Endodermal cell (in vitro differentiated cells): ENCODE measurements around the gene SLC12A8. TPM values are rescaled to one million over a fixed set of nuclear protein-coding genes. Genes with fewer than 3 reads are reported as not detected.
A peak's percentile ranks its signal among the peaks of the same experiment; 100 is the strongest.

Experiments used
- DNase-seq: peaks from one replicate; pipeline ENCODE4 v3.0.0-alpha.2; 2017
- H3K27ac ChIP-seq: 2 replicates; pipeline ENCODE4 v1.5.1; 2013; ENCODE audit warnings: mild to moderate bottlenecking, low read depth, low read length, moderate library complexity
- H3K27me3 ChIP-seq: 2 replicates; pipeline ENCODE4 v1.6.1; 2013; ENCODE audit warnings: mild to moderate bottlenecking, low read length, moderate library complexity; ENCODE audit not compliant: insufficient read depth, control insufficient read depth, poor library complexity, severe bottlenecking
- H3K36me3 ChIP-seq: 2 replicates; pipeline ENCODE4 v1.7.0; 2013; ENCODE audit warnings: mild to moderate bottlenecking, low read length, moderate library complexity; ENCODE audit not compliant: control insufficient read depth, insufficient read depth
- H3K4me1 ChIP-seq: one replicate; pipeline ENCODE4 v1.7.0; 2013; ENCODE audit warnings: low read length; ENCODE audit not compliant: control insufficient read depth, insufficient read depth
- H3K4me3 ChIP-seq: 2 replicates; pipeline ENCODE4 v1.5.1; 2013; ENCODE audit warnings: mild to moderate bottlenecking, low read length, moderate library complexity
- H3K9ac ChIP-seq: 2 replicates; pipeline ENCODE4 v1.6.1; 2013; ENCODE audit warnings: mild to moderate bottlenecking, low read length, moderate library complexity; ENCODE audit not compliant: poor library complexity, severe bottlenecking; ENCODE audit errors: extremely low read depth
- H3K9me3 ChIP-seq: 2 replicates; pipeline ENCODE4 v1.6.1; 2013; ENCODE audit warnings: mild to moderate bottlenecking, low read length, moderate library complexity; ENCODE audit not compliant: control insufficient read depth
- H3K27ac Mint-ChIP-seq: 2 replicates; pipeline ENCODE4 v1.8.0; 2020; ENCODE audit warnings: mixed read lengths
- H3K27me3 Mint-ChIP-seq: 2 replicates; pipeline ENCODE4 v1.8.0; 2021; ENCODE audit warnings: mild to moderate bottlenecking, mixed read lengths; ENCODE audit not compliant: insufficient read depth
- H3K36me3 Mint-ChIP-seq: 2 replicates; pipeline ENCODE4 v1.8.0; 2020; ENCODE audit warnings: low read depth, mixed read lengths
- H3K4me1 Mint-ChIP-seq: 2 replicates; pipeline ENCODE4 v1.8.0; 2020; ENCODE audit warnings: mixed read lengths
- H3K4me3 Mint-ChIP-seq: 2 replicates; pipeline ENCODE4 v1.8.0; 2020; ENCODE audit warnings: mild to moderate bottlenecking, moderate library complexity, mixed read lengths
- H3K9me3 Mint-ChIP-seq: 2 replicates; pipeline ENCODE4 v1.8.0; 2020; ENCODE audit warnings: mild to moderate bottlenecking, mixed read lengths
- CTCF ChIP-seq: fragments of 200-600 bp; sonication (generic); conservative IDR thresholded peaks from 2 replicates; pipeline ENCODE4 v1.5.0; 2021; ENCODE audit warnings: antibody characterized with exemption, mild to moderate bottlenecking
- WGBS, 2 experiments: methylation state at CpG; one replicate each; pipeline versions ENCODE4 v1.1.5 to v1.1.7; 2013; ENCODE audit warnings: missing lambda C conversion rate in 2 of 2, mixed read lengths in 1 of 2; ENCODE audit not compliant: insufficient coverage in 1 of 2, insufficient read length in 1 of 2; 5-methylcytosine and 5-hydroxymethylcytosine counted together
- long read RNA-seq, 4 experiments: library from polyadenylated mRNA in 2 of 4; library from RNA in 1 of 4; library from capped mRNA in 1 of 4; stranded (forward) in 3 of 4; unstranded in 1 of 4; transcript quantifications; one replicate each; pipeline ENCODE4 v2.0.0, GENCODE V29; 2020 to 2021; ENCODE audit warnings: inconsistent platforms in 1 of 4
- polyA plus RNA-seq, 2 experiments: library from polyadenylated mRNA; stranded (reverse); fragments of 50-300 nt; gene quantifications; one replicate each; pipeline ENCODE4 v1.2.3, GENCODE V29; 2013
- total RNA-seq, 2 donors: library from RNA; stranded (reverse); fragmentation: NEBNext Ultra II Directional in 1 of 2; extraction: Animal tissue kit (Norgen Biotek cat#: 25700) in 1 of 2; gene quantifications; 2 replicates in 1 of 2; 3 replicates in 1 of 2; pipeline ENCODE4 v1.2.1, GENCODE V29; 2021

SLC12A8 gene, protein sequence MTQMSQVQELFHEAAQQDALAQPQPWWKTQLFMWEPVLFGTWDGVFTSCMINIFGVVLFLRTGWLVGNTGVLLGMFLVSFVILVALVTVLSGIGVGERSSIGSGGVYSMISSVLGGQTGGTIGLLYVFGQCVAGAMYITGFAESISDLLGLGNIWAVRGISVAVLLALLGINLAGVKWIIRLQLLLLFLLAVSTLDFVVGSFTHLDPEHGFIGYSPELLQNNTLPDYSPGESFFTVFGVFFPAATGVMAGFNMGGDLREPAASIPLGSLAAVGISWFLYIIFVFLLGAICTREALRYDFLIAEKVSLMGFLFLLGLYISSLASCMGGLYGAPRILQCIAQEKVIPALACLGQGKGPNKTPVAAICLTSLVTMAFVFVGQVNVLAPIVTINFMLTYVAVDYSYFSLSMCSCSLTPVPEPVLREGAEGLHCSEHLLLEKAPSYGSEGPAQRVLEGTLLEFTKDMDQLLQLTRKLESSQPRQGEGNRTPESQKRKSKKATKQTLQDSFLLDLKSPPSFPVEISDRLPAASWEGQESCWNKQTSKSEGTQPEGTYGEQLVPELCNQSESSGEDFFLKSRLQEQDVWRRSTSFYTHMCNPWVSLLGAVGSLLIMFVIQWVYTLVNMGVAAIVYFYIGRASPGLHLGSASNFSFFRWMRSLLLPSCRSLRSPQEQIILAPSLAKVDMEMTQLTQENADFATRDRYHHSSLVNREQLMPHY
- 10 to 100 TPM; 17.3 to 18.6 TPM for total RNA-seq
- polyA plus RNA-seq (2013, experiment 1 of 2) = 4.2 TPM
- 4.1 TPM for polyA plus RNA-seq (2013, experiment 2 of 2)
- long read RNA-seq, experiment 1, partial matches to known transcripts = 1 of 8 reads
- long read RNA-seq, experiment 1, other reads (novel, unspliced or antisense) = 5 of 8 reads
- long read RNA-seq, experiment 2, transcript SLC12A8-202 (8 exons, 2,831 nt) = major isoform, 5 of 43 reads
- long read RNA-seq, experiment 2, transcript SLC12A8-207 (14 exons, 2,989 nt) = major isoform, 5 of 43 reads
- long read RNA-seq, experiment 2, partial matches to known transcripts = 5 of 43 reads
- long read RNA-seq, experiment 2, other reads (novel, unspliced or antisense) = 26 of 43 reads
- long read RNA-seq, experiment 3, transcript SLC12A8-202 (8 exons, 2,831 nt) = minor isoform, 14 of 76 reads
- long read RNA-seq, experiment 3, transcript SLC12A8-207 (14 exons, 2,989 nt) = major isoform, 15 of 76 reads
- long read RNA-seq, experiment 3, partial matches to known transcripts = 4 of 76 reads
- long read RNA-seq, experiment 3, other reads (novel, unspliced or antisense) = 39 of 76 reads
- long read RNA-seq, experiment 4, partial matches to known transcripts = 0 of 3 reads
- long read RNA-seq, experiment 4, other reads (novel, unspliced or antisense) = 3 of 3 reads

DNA sequence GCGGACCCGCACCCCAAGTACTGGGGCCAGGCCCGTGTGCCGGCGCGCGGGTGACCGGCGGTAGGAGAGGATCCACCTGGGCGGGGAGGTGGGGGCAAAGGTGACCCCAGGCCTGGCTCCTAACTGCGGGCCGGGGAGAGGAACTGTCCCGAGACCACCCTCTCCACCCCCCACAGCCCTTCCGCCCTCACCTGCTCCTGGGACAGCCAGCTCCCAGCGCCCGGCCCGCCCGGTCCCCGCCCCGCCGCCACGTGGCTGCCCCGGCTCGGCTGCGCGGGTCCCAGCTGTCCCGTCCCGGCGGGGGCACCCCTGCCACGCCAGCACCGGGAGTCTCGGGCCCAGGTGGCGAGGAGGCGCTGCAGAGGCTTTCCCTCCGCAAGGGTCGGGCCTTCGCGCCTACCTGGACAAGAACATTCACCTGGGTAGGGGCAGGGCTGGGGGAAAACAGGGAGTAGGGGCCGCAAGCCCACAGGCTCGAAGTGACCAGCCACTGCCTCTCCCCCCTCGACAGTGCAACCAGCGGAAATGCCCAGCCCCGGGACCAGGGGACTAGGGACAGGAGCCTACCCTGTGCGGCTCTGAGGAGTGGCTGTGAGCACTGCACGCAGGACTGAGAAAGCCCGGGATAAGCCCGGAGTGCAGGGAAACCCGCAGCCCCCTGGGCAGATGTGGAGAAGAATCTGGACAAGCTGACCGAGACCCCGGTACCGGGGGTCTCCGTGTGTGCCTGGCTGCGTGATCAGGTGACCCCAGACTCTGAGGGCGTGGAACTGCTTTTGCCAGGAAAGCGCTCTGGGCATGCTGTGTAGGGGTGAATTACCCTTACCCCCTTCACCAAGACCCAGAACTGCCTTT is at the start of gene SLC12A8:
SLC12A8 (minus strand) TSS at position 240 of the 855 bp plus-strand sequence. CDS start 1,399 bp downstream, outside the sequence.
- peak within 1 kb of the TSS; percentile 69 for H3K4me3 Mint-ChIP-seq
- H3K4me1 Mint-ChIP-seq = peaks cover 23% of the 10 kb centered on the region
- Histone ChIP-seq H3K36me3 (no peaks in the 10 kb centered on the region), H3K27me3 (peaks cover 9% of the 10 kb centered on the region), H3K27ac (no peak within 1 kb of the TSS), H3K9ac (peak within 1 kb of the TSS; percentile 68), H3K4me3 (peak within 1 kb of the TSS; percentile 75), H3K9me3 (no peaks in the 10 kb centered on the region), H3K4me1 (no peaks in the 10 kb centered on the region)
- H3K27me3 Mint-ChIP-seq = peaks cover 3% of the 10 kb centered on the region
- DNase-seq = peak; percentile 82
- H3K9me3 Mint-ChIP-seq = no peaks in the 10 kb centered on the region
- TF ChIP-seq CTCF = no peak
- 20 to 23% methylated on average over 9 to 54 of the region's 55 CpGs for WGBS, 2 experiments
- peak within 1 kb of the TSS; percentile 81 for H3K27ac Mint-ChIP-seq
- H3K36me3 Mint-ChIP-seq = peaks cover 3% of the 10 kb centered on the region

DNA sequence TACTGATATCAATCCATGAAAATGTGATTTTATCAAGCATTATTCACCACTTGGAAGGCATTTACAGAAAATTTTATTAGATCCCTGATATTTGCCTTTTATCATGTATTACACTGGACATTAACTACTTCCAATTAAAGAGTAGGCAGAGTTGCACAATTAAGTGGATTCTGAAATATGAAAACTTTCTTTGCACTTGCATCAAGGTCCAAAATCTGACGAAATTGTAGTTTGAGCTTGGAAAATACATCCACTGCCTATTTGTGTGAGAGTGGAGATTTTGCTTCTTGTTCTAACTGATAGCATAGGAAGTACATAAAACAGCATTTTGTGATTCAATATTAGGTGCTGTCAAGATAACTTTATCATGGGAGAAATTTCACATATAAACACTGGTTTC is 49.6 kb upstream of the SLC12A8 start:
- no peak overlapping the region for H3K27ac Mint-ChIP-seq
- no peak for DNase-seq
- H3K4me3 ChIP-seq = no peak overlapping the region
- no peaks in the 10 kb centered on the region for H3K27me3 ChIP-seq
- H3K4me1 ChIP-seq = no peaks in the 10 kb centered on the region
- H3K27me3 Mint-ChIP-seq = no peaks in the 10 kb centered on the region
- TF ChIP-seq CTCF = no peak
- no peak overlapping the region for H3K9ac ChIP-seq
- peaks cover 13% of the 10 kb centered on the region for H3K9me3 ChIP-seq
- peaks cover 20% of the 10 kb centered on the region for H3K36me3 Mint-ChIP-seq
- peaks cover 7% of the 10 kb centered on the region for H3K9me3 Mint-ChIP-seq
- H3K27ac ChIP-seq = no peak overlapping the region
- H3K36me3 ChIP-seq = peaks cover 29% of the 10 kb centered on the region
- H3K4me1 Mint-ChIP-seq = peaks cover 8% of the 10 kb centered on the region
- WGBS, 2 experiments = 95 to 100% methylated on average over 1 of the region's 1 CpG
- no peak overlapping the region for H3K4me3 Mint-ChIP-seq
